Measurements from ENCODE around the gene GATA3. TPM values are rescaled to one million over a fixed set of nuclear protein-coding genes. Genes with fewer than 3 reads are reported as not detected.

Gene GATA3
- total and polyA plus RNA-seq, 2 experiments from 2014 or later = not detected

DNA sequence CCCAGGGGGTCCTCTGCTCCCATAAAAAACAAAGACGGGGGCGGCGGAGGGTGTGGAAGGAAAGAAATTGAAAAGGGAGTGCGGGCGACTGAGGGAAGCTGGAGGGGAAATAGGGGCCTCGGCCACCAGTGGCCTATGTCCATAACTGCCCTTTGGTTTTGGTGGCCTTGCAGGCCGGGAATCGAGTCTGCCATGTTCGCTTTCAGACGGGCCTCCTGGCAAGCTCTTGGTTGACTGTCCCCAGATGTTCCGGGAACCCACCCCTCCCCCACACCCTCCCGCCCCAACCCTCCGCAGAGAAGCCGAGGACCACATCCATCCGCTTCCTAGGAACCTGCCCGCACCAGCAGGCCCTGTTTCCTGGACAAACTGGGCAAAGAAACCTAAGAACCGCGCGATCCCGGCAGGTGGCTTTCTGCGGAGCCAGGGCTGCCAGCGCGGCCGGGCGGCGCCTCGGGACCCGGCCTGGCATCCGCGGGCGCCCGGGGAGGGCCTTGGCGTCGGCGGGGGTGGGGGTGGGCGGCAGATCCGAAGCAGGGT, 20.0 kb upstream of the GATA3 start:
- Histone ChIP-seq H3K79me2 (ENCODE audit: insufficient read depth) (no peaks in the 10 kb centered on the region), H3K27me3 (replicated peaks; ENCODE audit: insufficient read depth) (peaks cover 70% of the 10 kb centered on the region), H2AFZ (no peak overlapping the region), H3K4me3 (no peak overlapping the region), H3K9me2 (ENCODE audit: insufficient read depth) (no peaks in the 10 kb centered on the region), H3K9me3 (ENCODE audit: low read depth) (no peaks in the 10 kb centered on the region), H4K20me1 (ENCODE audit: insufficient read depth) (no peaks in the 10 kb centered on the region), H3K27ac (no peak overlapping the region), H3K36me3 (ENCODE audit: low read depth) (no peaks in the 10 kb centered on the region), H3K4me2 (ENCODE audit: unreplicated experiment) (no peak overlapping the region), H3K9ac (no peak overlapping the region), H3F3A (ENCODE audit: insufficient read depth) (no peaks in the 10 kb centered on the region), H3K4me1 (ENCODE audit: insufficient read depth) (no peaks in the 10 kb centered on the region)
- WGBS, 2 experiments (ENCODE audit: low coverage in 1 of 2, low lambda C conversion rate in 2 of 2, missing lambda C conversion rate in 2 of 2) = 7 to 9% methylated on average over 14 to 37 of the region's 37 CpGs
- TF ChIP-seq EZH2 (IDR thresholded peaks at IDR 0.05; ENCODE audit: insufficient read depth, poor library complexity, severe bottlenecking) (no peak), EZH2phosphoT487 (IDR thresholded peaks at IDR 0.05; ENCODE audit: insufficient read depth, low read depth) (no peak)
- in situ Hi-C loops (cut with MboI) = no loop called here
- DNase-seq = no peak

DNA sequence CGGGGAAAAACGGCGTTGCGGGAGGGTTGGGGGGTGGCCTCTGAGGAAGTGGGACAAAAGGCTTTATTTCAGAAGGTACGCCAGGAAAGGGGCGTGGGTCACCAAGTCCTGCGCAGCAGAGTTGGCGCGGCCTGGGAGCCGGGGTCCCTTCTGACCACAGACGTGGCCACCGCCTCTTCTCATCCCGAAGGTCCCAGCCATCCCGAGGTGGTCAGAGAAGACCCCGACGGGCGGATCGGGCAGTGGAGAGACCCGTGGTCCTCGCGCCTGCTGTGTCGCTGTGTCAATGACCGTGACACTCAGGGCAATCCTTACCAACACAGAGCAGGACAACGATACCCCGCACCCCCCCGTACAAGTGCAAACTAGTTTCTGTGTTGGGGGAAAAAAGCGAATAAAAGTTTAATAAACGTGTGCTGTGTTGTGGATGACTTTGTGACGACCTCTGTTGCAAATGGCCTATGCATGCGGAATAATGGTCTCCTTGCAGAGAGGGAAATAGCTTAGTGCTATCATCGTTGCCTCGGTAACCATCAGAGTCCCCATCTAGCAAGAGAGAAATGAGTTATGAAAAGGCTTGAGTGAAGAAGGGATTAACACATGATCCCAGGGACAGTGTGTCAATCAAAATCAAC, 19.4 kb upstream of the GATA3 start:
- no peaks in the 10 kb centered on the region for H3K36me3 ChIP-seq (ENCODE audit: low read depth)
- in situ Hi-C loops (cut with MboI) = no loop called here
- H3K9me3 ChIP-seq (ENCODE audit: low read depth) = no peaks in the 10 kb centered on the region
- 35 to 45% methylated on average over 22 to 32 of the region's 32 CpGs for WGBS, 2 experiments (ENCODE audit: low coverage in 1 of 2, low lambda C conversion rate in 2 of 2, missing lambda C conversion rate in 2 of 2)
- no peaks in the 10 kb centered on the region for H4K20me1 ChIP-seq (ENCODE audit: insufficient read depth)
- no peak overlapping the region for H3K4me3 ChIP-seq
- no peaks in the 10 kb centered on the region for H3K79me2 ChIP-seq (ENCODE audit: insufficient read depth)
- peaks cover 76% of the 10 kb centered on the region for H3K27me3 ChIP-seq (replicated peaks; ENCODE audit: insufficient read depth)
- TF ChIP-seq EZH2 (IDR thresholded peaks at IDR 0.05; ENCODE audit: insufficient read depth, poor library complexity, severe bottlenecking) = no peak
- TF ChIP-seq EZH2phosphoT487 (IDR thresholded peaks at IDR 0.05; ENCODE audit: insufficient read depth, low read depth) = no peak
- no peak overlapping the region for H3K27ac ChIP-seq
- no peaks in the 10 kb centered on the region for H3K9me2 ChIP-seq (ENCODE audit: insufficient read depth)
- no peak overlapping the region for H3K9ac ChIP-seq
- H3K4me1 ChIP-seq (ENCODE audit: insufficient read depth) = no peaks in the 10 kb centered on the region
- DNase-seq = no peak
- no peak overlapping the region for H2AFZ ChIP-seq
- no peak overlapping the region for H3K4me2 ChIP-seq (ENCODE audit: unreplicated experiment)
- H3F3A ChIP-seq (ENCODE audit: insufficient read depth) = no peaks in the 10 kb centered on the region

DNA sequence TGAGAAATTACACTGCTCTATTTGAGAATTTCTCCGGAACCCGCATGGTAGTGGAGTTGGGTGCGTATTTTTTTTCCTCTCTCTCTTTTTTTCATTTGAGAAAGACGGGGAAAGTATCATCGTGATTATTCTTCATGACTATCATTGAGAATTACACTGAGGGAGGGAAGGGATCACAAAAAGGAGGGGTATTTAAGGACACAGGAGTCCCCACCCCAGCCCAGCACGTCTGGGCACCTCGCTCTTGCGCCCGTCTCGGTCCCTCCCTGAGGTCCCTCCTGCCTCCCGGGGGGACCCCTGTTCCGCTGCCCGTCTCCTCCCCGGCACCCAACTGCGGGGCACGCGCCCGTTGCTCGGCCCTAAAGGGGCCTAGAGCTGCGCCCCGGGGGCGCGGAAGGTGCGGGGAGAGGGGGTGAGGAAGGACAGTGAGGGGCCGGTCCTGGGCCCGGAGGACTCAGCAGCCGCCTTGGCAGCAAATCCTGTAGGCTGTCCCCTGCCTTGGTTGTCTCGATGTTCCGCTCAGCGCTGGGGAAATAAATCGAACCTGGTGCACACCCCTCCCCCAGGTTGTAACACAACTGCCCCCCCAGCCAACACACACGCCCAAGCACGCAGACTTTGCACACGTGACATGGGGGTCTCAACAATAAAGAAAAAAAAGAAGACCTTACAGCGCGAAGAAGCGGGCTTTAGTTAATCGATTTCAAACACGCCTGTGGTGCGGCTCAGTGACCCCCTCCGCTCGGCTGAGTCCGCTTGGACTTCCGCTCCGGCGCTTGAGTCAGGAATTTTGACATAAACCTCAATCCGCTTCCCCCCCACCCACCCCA, 18.6 kb upstream of the GATA3 start:
- Histone ChIP-seq H3K9me2 (ENCODE audit: insufficient read depth) (no peaks in the 10 kb centered on the region), H3K9me3 (ENCODE audit: low read depth) (no peaks in the 10 kb centered on the region), H3F3A (ENCODE audit: insufficient read depth) (no peaks in the 10 kb centered on the region), H3K4me2 (ENCODE audit: unreplicated experiment) (no peak overlapping the region), H4K20me1 (ENCODE audit: insufficient read depth) (no peaks in the 10 kb centered on the region), H3K9ac (no peak overlapping the region), H3K4me3 (no peak overlapping the region), H3K27ac (no peak overlapping the region), H3K79me2 (ENCODE audit: insufficient read depth) (no peaks in the 10 kb centered on the region), H2AFZ (no peak overlapping the region), H3K27me3 (replicated peaks; ENCODE audit: insufficient read depth) (peaks cover 83% of the 10 kb centered on the region), H3K36me3 (ENCODE audit: low read depth) (no peaks in the 10 kb centered on the region), H3K4me1 (ENCODE audit: insufficient read depth) (no peaks in the 10 kb centered on the region)
- in situ Hi-C loops (cut with MboI) = no loop called here
- 15 to 16% methylated on average over 37 to 46 of the region's 47 CpGs for WGBS, 2 experiments (ENCODE audit: low coverage in 1 of 2, low lambda C conversion rate in 2 of 2, missing lambda C conversion rate in 2 of 2)
- no peak for DNase-seq
- no peak for TF ChIP-seq EZH2 (IDR thresholded peaks at IDR 0.05; ENCODE audit: insufficient read depth, poor library complexity, severe bottlenecking)
- TF ChIP-seq EZH2phosphoT487 (IDR thresholded peaks at IDR 0.05; ENCODE audit: insufficient read depth, low read depth) = no peak

DNA sequence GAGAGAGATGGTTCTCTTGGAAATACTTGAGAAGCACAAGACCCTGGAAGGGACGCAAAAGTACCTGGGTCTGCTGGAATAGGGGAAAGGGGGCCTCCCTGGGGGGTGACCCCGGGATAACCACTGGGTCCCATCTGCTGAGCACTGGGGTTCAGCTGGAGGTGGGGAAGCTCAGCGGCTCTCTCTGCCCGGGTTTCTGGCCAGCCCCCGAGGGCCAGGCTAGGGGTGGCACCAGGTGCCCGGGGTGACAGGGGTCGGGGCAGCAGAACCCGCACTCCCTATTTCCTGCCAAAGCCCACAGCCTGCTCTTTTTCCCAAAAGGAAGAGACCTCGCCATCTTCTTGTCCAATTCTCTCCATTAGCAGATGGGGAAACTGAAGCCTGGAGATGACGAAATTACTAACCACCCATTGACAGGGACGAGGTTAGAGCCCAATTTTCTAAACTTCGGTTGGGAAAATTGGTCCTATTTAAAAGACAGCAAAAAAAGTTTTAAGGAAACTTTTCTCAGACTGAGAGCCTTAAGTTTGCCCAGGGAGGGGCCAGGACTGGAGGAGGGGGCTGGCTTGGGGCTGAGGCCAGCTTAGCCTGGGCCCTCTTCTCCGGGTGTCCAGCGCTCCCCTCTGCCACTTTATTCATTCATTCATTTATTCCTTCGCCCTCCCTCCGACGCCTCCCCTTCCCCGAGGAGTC, 17.8 kb upstream of the GATA3 start:
- no peak overlapping the region for H3K4me2 ChIP-seq (ENCODE audit: unreplicated experiment)
- no peaks in the 10 kb centered on the region for H3F3A ChIP-seq (ENCODE audit: insufficient read depth)
- H3K36me3 ChIP-seq (ENCODE audit: low read depth) = no peaks in the 10 kb centered on the region
- no peak overlapping the region for H2AFZ ChIP-seq
- H3K9ac ChIP-seq = no peak overlapping the region
- WGBS, 2 experiments (ENCODE audit: low coverage in 1 of 2, low lambda C conversion rate in 2 of 2, missing lambda C conversion rate in 2 of 2) = 6 to 7% methylated on average over 18 of the region's 18 CpGs
- TF ChIP-seq EZH2phosphoT487 (IDR thresholded peaks at IDR 0.05; ENCODE audit: insufficient read depth, low read depth) = no peak
- no peak for TF ChIP-seq EZH2 (IDR thresholded peaks at IDR 0.05; ENCODE audit: insufficient read depth, poor library complexity, severe bottlenecking)
- no peaks in the 10 kb centered on the region for H3K9me2 ChIP-seq (ENCODE audit: insufficient read depth)
- no peak overlapping the region for H3K27ac ChIP-seq
- H3K79me2 ChIP-seq (ENCODE audit: insufficient read depth) = no peaks in the 10 kb centered on the region
- in situ Hi-C loops (cut with MboI) = no loop called here
- peaks cover 89% of the 10 kb centered on the region for H3K27me3 ChIP-seq (replicated peaks; ENCODE audit: insufficient read depth)
- DNase-seq = no peak
- no peaks in the 10 kb centered on the region for H3K4me1 ChIP-seq (ENCODE audit: insufficient read depth)
- H3K9me3 ChIP-seq (ENCODE audit: low read depth) = no peaks in the 10 kb centered on the region
- no peak overlapping the region for H3K4me3 ChIP-seq
- H4K20me1 ChIP-seq (ENCODE audit: insufficient read depth) = no peaks in the 10 kb centered on the region

Data from GM23248 (cell line).